Lung microvascular endothelial cell (primary cell): ENCODE results near the gene CDK19. TPM values are rescaled to one million over a fixed set of nuclear protein-coding genes. Genes with fewer than 3 reads are reported as not detected.
A peak's percentile ranks its signal among the peaks of the same experiment; 100 is the strongest.
"Not testable (repeated sequence)": the region's sequence is repeated elsewhere in the genome, so short reads cannot be mapped to it uniquely, and the experiment has no call there.

Experiments used
- DNase-seq, 2 donors: peaks; one replicate each; pipeline versions ENCODE4 v3.0.0 to v3.0.0-alpha.2; 2010; ENCODE audit warnings: low read depth in 2 of 2
- total RNA-seq: library from RNA; depleted of rRNA; stranded (reverse); fragments of >200 nt; gene quantifications from 2 replicates; pipeline ENCODE4 v1.2.1, GENCODE V29; 2014

The CDK19 gene
- total RNA-seq, 1 donor from 2014 or later: 6.0 TPM

GRCh38 chr6:110622912-110623578 lies 192.2 kb downstream of the CDK19 start:
- DNase-seq: no peak

DNA sequence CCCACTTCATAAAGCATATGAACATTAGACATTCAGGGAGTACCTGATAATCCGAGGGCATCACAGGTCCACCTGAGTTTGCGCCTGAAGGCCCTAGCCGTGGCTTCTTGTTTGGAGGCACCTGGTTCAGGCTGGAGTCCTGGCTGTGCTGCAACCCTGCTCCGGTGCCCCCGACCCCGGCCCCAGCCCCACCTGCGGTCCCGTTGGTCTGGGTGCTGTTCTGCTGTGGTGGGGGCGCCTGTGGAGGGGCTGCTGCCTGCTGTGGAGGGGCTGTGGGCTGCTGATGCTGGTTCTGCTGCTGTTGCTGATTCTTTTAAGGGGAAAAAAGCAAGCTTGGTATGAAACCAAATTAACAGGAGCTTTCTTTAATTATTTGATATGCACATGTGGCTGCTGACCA lies 194.2 kb downstream of the CDK19 start:
- DNase-seq: no peak

GRCh38 chr6:110620065-110620464 lies 195.2 kb downstream of the CDK19 start:
- no peak for DNase-seq

DNA sequence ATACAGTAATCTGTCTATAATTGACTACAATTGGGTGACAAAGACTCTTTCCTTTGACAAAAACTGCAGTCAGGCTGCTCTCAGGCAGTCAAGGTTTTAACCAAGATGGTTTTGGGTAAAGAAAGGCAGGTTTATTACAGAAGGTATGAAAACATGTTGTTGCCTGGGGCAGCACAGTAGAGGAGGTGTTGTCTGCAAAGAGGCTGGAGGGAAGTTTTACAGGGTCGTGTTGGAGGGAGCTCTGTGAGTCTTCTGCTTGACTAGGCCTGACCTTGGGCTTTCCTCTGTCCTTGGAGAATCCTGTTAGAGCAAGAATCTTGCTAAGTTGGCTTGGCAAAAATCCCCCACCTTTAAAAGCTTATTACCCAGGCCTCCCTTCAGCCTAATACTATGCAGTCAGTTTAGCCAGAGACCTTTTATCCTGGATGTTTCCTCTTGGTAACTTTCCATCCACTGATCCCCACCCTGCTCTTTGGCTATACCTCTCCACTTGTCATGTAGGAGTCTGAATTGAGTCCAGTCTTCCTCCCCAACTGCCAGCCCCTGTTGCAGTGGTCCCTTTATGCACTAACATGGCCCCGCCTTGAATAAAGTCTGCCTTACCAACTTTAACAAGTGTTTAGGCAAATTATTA lies 195.9 kb downstream of the CDK19 start:
- DNase-seq: no peak

DNA sequence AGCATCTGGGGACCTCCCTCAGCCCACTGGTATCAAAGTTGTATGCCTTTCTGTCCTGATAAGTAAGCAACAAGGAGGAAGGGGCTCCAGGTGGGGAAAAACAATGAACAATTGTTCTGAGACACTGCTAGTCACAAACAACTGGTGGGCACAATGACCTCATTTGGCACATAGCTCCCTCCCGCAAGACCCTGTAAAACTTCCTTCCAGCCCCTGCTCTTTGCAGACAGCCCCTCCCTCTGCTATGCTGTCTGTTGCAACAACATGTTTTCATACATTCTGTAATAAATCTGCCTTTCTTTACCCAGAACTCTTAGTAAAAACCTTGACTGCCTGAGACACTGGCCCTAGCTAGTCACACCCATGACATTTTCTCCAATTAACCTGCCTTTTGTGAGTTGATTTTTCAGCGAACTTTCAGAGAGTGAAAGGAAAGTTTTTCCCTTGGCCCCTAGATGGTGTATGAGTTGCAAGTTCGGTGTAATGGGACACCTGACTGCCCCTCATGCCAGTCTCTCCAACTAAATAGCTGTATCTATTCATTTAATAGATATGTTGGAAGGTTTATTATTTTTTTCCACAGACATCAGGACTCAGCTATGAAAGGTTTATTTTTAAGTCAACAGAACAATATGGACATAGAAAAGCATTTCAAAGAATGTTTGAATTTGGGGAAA lies 196.5 kb downstream of the CDK19 start:
- DNase-seq: peak; percentile 12 to 52

DNA sequence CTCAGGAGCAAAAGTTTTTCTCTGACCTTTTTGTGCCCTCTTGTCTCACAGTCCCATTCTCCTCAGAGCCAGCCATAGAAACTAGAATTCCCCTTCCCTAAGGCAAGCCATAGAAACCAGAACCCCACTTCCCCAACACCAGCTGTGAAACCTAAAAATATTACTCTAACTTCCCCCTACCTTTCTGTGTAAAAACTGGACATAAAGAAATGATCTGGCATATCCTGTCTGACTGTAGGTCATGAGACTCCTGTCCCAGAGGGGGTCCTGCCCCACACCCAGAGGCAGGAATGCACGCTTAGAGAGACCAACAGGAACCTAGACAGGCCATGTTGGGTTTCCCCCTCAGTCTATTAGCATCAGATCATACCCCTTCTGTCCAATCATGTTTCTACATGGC lies 198.2 kb downstream of the CDK19 start:
- no peak for DNase-seq

GRCh38 chr6:110615722-110616121 lies 199.5 kb downstream of the CDK19 start:
- peak in 1 of 2 donors; percentile 5 for DNase-seq

DNA sequence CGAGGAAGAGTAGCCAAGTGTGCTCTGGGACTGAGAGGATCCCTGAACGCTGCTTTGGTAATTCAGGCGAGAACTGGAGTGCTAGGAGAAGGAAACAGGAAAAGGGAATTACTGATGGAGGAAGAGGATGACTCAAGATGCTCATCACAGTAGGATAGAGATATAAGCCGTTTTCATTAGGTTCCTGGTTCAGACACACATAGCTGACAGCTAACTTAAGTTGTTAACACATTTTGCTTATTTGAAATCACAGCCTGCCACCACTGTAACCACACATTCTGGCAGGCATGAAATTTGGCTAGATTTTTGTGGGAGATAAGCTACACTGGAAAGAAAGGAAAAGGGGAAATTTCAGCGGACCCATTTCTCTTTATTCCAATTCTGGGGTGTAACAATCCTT lies 200.7 kb downstream of the CDK19 start:
- DNase-seq: peak in 1 of 2 donors; percentile 25

- no peak for DNase-seq
Observed at GRCh38 chr6:110614106-110614505, 201.2 kb downstream of the CDK19 start.

- DNase-seq: no peak
Observed at GRCh38 chr6:110613356-110613755, 201.9 kb downstream of the CDK19 start.

DNA sequence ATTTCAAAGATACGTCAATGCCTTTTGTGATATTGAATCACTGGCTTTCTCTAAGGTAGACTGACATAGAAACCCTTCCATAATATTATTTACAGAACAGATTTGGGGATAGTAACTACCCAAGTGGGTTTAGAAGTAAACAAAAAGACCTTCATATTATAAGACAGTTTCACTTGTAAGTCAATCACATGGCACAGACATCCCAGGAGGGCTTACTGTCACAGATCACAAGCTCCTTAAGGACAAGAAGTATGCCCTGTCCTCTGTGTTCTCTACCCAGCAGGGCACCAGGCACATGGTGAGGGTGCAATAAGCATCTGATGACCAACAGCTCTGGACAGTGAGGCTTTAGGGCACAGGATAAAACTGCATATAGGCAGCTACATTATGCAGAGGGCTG lies 203.0 kb downstream of the CDK19 start:
- no peak for DNase-seq

- no peak for DNase-seq
Observed at GRCh38 chr6:110609101-110609500, 206.2 kb downstream of the CDK19 start.

GRCh38 chr6:110608151-110608550 lies 207.1 kb downstream of the CDK19 start:
- DNase-seq: no peak

- no peak for DNase-seq
Observed at GRCh38 chr6:110606151-110606550, 209.1 kb downstream of the CDK19 start.

DNA sequence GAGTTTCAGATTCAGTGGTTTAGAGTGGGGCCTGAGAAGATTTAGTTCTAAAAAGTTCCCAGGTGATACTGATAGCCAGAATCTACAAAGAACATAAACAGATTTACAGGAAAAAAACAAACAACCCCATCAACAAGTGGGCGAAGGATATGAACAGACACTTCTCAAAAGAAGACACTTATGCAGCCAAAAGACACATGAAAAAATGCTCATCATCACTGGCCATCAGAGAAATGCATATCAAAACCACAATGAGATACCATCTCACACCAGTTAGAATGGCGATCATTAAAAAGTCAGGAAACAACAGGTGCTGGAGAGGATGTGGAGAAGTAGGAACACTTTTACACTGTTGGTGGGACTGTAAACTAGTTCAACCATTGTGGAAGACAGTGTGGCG lies 214.6 kb downstream of the CDK19 start:
- not testable (repeated sequence) for DNase-seq

GRCh38 chr6:110597761-110598160 lies 217.5 kb downstream of the CDK19 start:
- no peak for DNase-seq

- DNase-seq: no peak
Observed at GRCh38 chr6:110596354-110596753, 218.9 kb downstream of the CDK19 start.

- DNase-seq: no peak
Observed at GRCh38 chr6:110595112-110595511, 220.2 kb downstream of the CDK19 start.

DNA sequence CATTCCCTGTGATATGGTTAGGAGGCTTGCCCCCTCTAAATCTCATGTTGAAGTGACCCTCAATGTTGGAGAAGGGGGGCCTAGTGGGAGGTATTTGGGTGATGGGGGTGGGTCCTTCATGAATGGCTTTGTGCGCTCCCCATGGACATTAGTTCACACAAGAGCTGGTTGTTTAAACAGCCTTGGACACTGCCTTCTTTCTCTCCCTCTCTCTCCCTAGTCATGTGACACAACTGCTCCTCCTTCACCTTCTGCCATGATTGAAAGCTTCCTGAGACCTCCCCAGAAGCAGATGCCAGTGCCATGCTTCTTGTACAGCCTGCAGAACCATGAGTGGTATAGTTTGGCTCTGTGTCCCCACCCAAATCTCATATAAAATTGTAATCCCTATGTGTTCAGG lies 221.6 kb downstream of the CDK19 start:
- DNase-seq: no peak

DNA sequence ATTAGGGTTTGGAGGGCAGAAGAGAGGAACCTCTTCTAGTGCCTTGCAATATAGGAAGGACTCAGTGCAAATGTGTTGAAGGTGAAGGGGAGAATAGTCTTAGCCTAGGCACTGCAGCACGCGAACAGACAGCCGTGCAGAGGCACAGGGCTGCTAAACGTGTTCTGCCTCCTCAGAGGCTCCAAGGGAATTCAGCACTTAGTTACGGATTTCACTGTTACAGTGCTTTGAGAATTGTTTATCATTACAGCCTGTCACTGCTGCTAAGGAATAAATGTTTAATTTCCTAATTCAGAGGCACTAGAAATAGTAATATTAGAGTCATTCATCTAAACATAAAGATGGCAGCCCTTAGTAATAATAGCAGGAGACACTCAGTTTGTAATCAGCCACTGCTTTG lies 222.5 kb downstream of the CDK19 start:
- no peak for DNase-seq

GRCh38 chr6:110590821-110591351 lies 224.4 kb downstream of the CDK19 start:
- no peak for DNase-seq

DNA sequence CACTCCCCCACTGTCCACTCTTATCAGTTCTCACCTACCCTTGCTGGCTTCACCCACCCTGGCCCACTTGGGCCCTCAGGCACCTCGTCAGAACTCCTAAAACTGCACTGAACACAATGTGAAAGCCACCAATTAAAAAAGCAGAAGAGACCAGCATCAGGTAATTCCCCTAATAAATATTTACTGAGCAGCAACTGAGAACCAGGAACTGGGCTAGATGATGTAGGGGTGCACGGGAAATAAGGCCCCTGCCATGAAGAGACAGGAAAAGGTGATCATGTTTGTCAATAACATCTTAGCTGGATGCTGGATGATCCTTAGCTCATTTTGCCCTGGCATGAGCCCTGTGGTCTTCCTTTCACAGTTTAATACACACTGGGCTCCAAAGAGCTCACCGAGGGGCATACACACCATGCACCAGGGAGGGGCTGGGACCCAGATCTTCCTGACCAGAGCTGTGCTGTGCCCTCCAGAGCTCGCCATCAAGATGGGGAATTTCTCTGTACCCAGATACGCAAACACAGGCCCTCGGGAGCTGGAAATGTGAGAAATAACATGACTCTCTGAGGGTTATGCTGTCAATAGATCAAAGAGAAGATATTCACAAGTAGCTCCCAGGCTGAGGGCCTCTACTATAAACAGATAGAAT lies 225.3 kb downstream of the CDK19 start:
- DNase-seq: no peak
